SJSA1 (cell line): ENCODE measurements around the gene RAB11FIP3. TPM values are rescaled to one million over a fixed set of nuclear protein-coding genes. Genes with fewer than 3 reads are reported as not detected.
"Not testable (repeated sequence)": the region's sequence is repeated elsewhere in the genome, so short reads cannot be mapped to it uniquely, and the experiment has no call there.

Experiments used
- DNase-seq, 2 experiments: peaks; one replicate each; pipeline ENCODE4 v3.0.0-alpha.2; 2015 to 2020; ENCODE audit warnings: low spot score in 2 of 2, low read depth in 1 of 2
- H3K27ac ChIP-seq: fragments of 250-450 bp; sonication (Bioruptor Pico); 2 replicates; pipeline ENCODE4 v1.5.1; 2020; ENCODE audit warnings: mild to moderate bottlenecking, moderate library complexity
- H3K27me3 ChIP-seq: fragments of 250-450 bp; sonication (Bioruptor Pico); replicated peaks from 2 replicates; pipeline ENCODE4 v1.5.1; 2020; ENCODE audit warnings: mild to moderate bottlenecking, moderate library complexity
- H3K36me3 ChIP-seq: fragments of 250-450 bp; sonication (Bioruptor Pico); 2 replicates; pipeline ENCODE4 v1.5.1; 2020; ENCODE audit warnings: mild to moderate bottlenecking
- H3K4me1 ChIP-seq: fragments of 250-450 bp; sonication (Bioruptor Pico); replicated peaks from 2 replicates; pipeline ENCODE4 v1.6.1; 2021; ENCODE audit warnings: mild to moderate bottlenecking
- H3K4me3 ChIP-seq: fragments of 250-450 bp; sonication (Bioruptor Pico); 2 replicates; pipeline ENCODE4 v1.5.1; 2020; ENCODE audit warnings: mild to moderate bottlenecking
- H3K9me3 ChIP-seq: fragments of 250-450 bp; sonication (Bioruptor Pico); replicated peaks from 2 replicates; pipeline ENCODE4 v1.5.1; 2020; ENCODE audit warnings: mild to moderate bottlenecking
- total RNA-seq: library from RNA; depleted of rRNA; stranded (reverse); fragments of >200 nt; shearing (Covaris generic); gene quantifications from 2 replicates; pipeline ENCODE4 v1.2.3, GENCODE V29; 2014

RAB11FIP3 gene
- total RNA-seq, 1 experiment from 2014 or later: 21.1 TPM

DNA sequence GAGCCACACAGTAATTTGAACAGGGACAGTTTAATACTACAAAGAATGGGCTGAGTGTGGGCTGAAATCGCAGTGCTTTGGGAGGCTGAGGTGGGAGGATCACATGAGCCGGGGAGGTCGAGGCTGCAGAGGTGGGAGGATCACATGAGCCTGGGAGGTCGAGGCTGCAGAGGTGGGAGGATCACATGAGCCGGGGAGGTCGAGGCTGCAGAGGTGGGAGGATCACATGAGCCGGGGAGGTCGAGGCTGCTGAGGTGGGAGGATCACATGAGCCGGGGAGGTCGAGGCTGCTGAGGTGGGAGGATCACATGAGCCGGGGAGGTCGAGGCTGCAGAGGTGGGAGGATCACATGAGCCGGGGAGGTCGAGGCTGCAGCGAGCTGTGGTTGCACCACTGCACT lies 69.2 kb downstream of the RAB11FIP3 start:
- not testable (repeated sequence) for H3K4me1 ChIP-seq, DNase-seq, H3K4me3 ChIP-seq, H3K9me3 ChIP-seq, H3K27me3 ChIP-seq, H3K27ac ChIP-seq
- H3K36me3 ChIP-seq: peaks cover 11% of the 10 kb centered on the region

DNA sequence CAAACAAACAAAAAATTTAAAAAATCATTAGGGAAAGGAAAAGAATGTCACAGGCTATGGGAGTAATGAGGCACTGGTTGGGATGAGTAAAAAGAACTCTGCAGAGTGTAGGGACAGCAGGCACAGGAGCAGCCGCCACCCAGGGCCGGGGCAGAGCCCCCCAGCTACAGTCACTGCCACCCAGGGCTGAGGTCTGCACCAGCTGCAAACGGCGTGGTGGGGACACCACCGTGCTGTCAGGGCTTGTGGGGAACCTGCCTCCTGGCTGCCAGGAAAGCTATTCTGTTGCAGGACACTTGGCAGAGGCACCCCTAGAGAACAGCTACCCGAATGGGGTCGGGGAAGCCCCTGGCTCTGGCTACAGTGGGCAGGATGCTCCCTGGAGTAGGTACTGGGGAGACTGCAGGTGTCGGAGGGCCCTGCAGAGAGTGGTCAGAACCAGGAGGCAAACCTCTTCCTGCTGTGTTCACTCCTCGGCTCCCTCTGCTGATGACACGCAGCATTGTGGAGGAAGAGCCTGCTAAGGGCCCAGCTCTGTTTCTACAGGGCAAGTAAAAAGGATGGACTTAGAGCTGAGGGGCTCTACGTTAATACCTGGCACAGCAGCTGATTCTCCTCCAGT lies 69.8 kb downstream of the RAB11FIP3 start:
- H3K4me3 ChIP-seq: no peak overlapping the region
- peak in 1 of 2 experiments; percentile 24 for DNase-seq
- no peak overlapping the region for H3K27ac ChIP-seq
- no peaks in the 10 kb centered on the region for H3K9me3 ChIP-seq
- no peaks in the 10 kb centered on the region for H3K4me1 ChIP-seq
- H3K27me3 ChIP-seq: no peaks in the 10 kb centered on the region
- peaks cover 5% of the 10 kb centered on the region for H3K36me3 ChIP-seq

DNA sequence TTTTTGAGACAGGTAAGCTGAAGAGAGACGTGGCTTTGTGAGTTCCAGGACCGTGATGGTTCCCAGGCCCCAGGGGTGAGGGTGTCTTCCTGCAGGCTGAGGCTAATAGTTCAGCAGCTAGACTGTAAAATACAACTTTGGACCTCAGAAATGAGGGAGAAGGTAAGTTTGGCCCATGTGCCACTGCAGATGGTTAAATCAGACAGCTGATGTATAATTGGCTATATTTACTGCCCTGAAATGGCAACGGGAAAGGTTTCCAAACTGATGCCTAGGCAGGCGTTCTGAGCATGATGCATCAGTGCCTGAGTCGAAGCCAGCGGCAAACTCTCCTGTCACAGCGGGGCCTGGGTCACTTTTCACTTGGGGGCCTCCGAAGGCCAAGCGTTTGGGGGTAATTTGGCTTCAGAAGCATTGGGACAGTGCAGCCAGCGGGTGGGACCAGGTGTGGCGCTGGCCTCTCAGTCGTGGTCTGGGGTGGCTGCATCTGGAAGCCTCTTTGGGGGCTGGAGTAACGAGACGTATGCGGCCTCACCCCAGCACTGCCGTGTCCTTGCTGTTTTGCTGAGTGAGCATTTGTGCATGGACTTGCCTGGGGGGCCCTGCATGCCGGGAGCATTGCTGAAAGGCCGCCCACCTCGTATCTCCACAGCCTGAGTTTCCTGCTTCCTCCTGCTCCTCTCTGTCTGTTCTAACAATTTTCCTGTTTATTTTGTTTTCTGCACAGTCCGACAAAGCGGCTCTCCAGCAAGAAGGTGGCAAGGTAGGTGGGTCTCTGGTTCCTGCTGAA lies 70.8 kb downstream of the RAB11FIP3 start:
- Histone ChIP-seq H3K9me3 (no peaks in the 10 kb centered on the region), H3K27me3 (no peaks in the 10 kb centered on the region), H3K27ac (no peak overlapping the region), H3K4me3 (no peak overlapping the region), H3K4me1 (no peaks in the 10 kb centered on the region), H3K36me3 (peaks cover 4% of the 10 kb centered on the region; the same call in 1 of the 2 replicates)
- DNase-seq: no peak

DNA sequence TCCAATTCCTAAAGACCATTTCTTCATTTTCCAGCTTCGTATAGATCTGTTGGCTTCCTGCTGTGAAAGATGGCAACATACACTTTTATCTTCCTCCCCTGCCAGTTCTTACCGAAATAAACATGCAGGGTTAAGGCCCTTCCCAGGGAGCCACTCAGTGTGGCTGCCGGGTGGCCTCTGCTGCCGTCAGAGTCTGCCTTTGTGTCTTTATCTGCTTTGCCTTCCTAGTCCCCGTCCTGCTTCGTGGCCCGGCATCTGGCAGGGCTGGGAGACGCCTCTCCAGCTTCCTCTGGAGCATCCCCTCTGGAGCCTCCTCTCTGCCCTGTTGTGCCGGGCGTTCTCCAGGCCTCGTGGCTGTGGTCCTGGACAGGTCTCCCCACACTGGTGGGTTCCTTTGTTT lies 71.8 kb downstream of the RAB11FIP3 start:
- no peaks in the 10 kb centered on the region for H3K27me3 ChIP-seq
- H3K27ac ChIP-seq: no peak overlapping the region
- no peaks in the 10 kb centered on the region for H3K9me3 ChIP-seq
- no peak for DNase-seq
- no peak overlapping the region for H3K4me3 ChIP-seq
- no peaks in the 10 kb centered on the region for H3K36me3 ChIP-seq
- H3K4me1 ChIP-seq: no peaks in the 10 kb centered on the region

DNA sequence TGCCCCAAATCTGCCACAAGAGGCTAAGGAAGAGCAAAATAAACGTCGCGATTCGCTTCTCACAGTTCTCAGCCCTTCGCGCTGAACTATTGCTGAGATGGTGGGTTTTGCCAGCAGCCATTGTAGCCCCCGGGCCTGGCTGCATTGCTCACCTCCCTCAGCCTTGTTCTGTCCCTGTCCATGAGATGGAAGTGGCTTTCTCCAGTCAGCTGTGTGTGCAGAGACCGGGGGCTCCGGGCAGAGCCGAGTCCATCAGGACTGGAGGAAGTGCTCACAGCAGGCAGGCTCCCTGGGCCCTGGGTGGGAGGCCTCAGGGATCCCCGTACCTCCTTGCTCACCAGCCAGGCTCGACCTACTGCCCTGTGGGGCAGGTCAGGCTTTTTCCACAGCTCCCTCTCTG lies 74.5 kb downstream of the RAB11FIP3 start:
- Histone ChIP-seq H3K27me3 (no peaks in the 10 kb centered on the region), H3K36me3 (no peaks in the 10 kb centered on the region), H3K9me3 (no peaks in the 10 kb centered on the region), H3K27ac (no peak overlapping the region), H3K4me3 (no peak overlapping the region), H3K4me1 (no peaks in the 10 kb centered on the region)
- no peak for DNase-seq

DNA sequence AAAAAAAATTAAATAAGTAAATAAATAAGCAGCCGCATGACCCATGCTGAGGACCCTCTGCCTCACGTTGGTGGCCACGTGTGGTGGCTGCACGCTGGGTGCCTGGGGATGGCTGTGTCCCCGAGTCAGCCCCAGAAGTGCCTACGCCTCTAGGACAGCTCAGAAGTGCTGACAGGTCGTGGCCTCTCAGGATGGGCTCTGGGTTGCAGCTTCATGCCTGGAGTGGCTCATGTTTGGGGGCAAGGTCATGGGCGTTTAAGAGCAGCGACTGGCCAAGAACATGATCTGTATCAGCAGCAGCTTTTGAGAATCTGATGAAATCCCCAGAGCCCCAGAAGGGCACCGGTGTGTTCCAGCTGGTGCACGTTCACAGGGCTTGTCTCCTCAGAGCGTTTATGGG lies 75.3 kb downstream of the RAB11FIP3 start:
- H3K36me3 ChIP-seq: no peaks in the 10 kb centered on the region
- no peak overlapping the region for H3K27ac ChIP-seq
- no peaks in the 10 kb centered on the region for H3K9me3 ChIP-seq
- no peak for DNase-seq
- no peaks in the 10 kb centered on the region for H3K27me3 ChIP-seq
- H3K4me1 ChIP-seq: no peaks in the 10 kb centered on the region
- no peak overlapping the region for H3K4me3 ChIP-seq

DNA sequence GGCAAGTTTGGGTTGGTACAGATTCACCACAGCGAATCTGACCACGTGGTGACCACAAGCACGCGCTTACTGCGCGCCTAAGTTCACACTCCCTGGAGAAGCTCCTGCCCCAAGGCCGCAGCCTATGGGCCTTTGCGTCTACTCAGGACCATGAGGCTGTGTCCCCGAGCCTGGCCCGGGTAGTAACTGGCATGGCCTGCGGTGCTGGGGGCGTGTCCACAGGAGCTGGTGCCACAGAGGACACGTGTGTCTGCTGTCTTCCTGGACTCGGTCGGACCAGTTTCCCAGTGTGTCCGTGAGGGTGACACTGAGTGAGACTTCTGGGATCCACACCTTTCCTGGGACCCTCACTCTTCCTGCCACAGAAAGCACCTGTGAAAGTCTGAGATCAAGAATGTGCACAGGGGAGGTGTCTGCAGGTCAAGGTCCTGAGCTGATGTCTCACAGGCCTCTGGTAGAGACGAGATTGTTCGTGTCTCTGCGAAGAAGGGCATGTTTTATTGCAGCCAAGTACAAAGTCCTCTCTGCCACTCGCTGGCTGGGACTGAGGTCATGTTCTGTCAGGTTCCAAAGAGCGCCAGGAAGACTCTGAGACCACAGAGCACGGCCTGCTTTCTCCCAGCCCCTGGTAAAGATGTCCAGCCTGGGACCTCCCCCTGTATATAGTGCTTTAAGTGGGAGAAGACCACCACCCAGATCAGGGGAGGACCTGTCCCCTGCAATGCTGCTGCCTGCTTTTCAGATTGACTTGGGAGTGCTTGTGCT lies 76.9 kb downstream of the RAB11FIP3 start:
- Histone ChIP-seq H3K9me3 (no peaks in the 10 kb centered on the region), H3K36me3 (no peaks in the 10 kb centered on the region), H3K4me1 (no peaks in the 10 kb centered on the region), H3K4me3 (no peak overlapping the region), H3K27ac (no peak overlapping the region), H3K27me3 (no peaks in the 10 kb centered on the region)
- no peak for DNase-seq

DNA sequence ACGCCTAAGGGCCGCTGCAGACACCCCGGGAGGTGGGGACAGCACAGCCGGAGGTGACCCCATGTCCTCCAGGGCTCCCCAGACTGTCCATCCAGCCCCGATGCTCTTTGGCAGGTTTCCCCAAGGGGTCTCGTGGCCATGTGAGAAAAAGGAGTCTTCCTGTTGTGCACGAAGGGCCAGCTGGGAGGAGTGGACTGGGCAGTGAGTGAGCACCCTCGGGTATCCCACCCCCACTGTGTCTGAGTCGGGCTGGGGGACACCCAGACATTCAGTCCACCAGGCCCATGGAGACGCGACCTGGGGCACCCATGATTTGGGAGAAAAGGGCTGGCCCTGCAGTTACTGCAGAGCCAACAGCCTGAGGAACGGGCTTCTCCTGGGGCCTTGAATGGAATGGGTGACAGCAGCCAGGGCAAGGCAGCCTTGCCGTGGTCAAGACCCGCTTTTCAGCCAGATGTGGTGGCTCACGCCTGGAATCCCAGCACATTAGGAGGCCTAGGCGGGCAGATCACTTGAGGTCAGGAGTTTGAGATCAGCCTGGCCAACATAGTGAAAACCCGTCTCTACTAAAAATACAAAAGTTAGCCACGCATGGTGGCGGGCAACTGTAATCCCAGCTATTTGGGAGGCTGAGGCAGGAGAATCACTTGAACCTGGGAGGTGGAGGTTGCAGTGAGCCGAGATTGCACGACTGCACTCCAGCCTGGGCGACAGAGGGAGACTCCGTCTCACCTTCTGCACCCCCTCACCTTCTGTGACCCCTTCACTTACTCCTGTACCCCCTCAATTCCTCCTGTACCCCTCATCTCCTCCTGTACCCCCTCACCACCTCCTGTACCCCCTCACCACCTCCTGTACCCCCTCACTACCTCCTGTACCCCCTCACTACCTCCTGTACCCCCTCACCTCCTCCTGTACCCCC lies 78.0 kb downstream of the RAB11FIP3 start:
- Histone ChIP-seq H3K27ac (no peak overlapping the region), H3K27me3 (no peaks in the 10 kb centered on the region), H3K36me3 (no peaks in the 10 kb centered on the region), H3K9me3 (no peaks in the 10 kb centered on the region), H3K4me3 (no peak overlapping the region), H3K4me1 (no peaks in the 10 kb centered on the region)
- no peak for DNase-seq

DNA sequence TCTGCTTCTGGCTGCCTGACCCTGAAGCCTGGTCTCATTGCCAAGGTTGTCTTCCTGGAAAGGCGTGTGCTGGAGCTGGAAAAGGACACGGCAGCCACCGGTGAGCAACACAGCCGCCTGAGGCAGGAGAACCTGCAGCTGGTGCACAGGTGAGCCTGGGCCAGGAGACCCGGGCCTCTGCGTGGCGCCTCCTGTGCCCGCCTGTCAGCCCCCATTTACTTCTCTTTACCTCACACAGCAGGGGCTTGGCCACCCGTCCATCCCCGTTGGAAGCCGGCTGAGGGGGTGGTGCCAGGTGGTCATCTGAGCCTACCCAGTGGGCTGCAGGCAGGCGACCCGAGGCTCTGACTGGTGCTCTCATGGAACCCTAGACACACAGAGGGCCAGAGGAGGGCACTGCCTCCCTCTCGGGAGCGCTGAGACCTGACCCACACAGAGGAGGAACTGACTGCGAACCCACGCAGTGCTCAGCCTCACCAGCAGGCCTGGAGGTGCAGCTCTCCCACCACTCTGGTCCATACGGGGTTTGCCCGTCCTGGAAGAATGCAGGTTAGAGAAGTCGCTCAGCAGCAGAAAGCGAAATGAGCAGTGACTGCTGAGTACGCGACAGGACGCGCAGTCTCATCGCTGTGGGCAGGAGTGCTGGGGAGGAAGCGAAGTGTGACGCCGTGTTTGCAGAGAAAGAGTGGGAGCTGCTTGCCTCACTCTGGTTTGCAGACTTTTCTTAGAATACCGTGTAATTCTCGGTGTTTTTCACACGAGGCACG lies 80.2 kb downstream of the RAB11FIP3 start:
- no peak overlapping the region for H3K27ac ChIP-seq
- H3K4me3 ChIP-seq: no peak overlapping the region
- H3K27me3 ChIP-seq: no peaks in the 10 kb centered on the region
- no peak for DNase-seq
- H3K36me3 ChIP-seq: no peaks in the 10 kb centered on the region
- no peaks in the 10 kb centered on the region for H3K4me1 ChIP-seq
- H3K9me3 ChIP-seq: no peaks in the 10 kb centered on the region

DNA sequence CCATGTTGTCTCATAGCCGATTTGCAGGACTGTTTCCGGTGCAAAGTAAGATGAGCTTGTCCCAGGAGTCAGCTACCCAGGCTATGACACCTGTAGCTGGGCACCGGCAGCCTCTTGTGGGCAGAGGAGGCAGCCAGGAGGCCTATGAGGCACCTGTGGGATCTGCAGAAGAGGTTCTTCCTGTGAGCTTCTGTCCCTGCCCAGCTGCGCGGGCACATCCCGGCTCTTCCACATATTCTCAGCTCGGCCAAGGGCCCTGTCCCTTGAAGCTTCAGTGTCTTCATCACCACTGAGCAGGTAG lies 80.7 kb downstream of the RAB11FIP3 start:
- no peaks in the 10 kb centered on the region for H3K36me3 ChIP-seq
- DNase-seq: no peak
- no peaks in the 10 kb centered on the region for H3K27me3 ChIP-seq
- no peak overlapping the region for H3K4me3 ChIP-seq
- no peaks in the 10 kb centered on the region for H3K9me3 ChIP-seq
- H3K4me1 ChIP-seq: no peaks in the 10 kb centered on the region
- H3K27ac ChIP-seq: no peak overlapping the region

DNA sequence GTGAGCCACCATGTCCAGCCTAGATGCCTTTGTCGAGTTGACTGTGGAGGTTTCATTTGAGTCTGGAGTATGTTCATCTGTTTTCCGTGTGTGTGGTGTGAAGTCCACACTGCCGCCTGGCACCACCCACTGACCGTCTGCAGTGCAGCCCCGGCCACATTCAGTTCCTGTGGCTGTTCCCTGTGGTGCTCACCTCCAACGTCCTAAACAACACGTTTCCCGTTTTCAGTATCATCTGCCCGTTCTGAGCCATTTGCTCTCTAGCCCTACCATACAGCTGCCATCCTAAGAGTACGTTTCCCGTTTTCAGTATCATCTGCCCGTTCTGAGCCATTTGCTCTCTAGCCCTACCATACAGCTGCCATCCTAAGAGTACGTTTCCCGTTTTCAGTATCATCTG lies 82.1 kb downstream of the RAB11FIP3 start:
- not testable (repeated sequence) for H3K9me3 ChIP-seq, H3K27me3 ChIP-seq, H3K4me1 ChIP-seq, H3K36me3 ChIP-seq, H3K27ac ChIP-seq, DNase-seq, H3K4me3 ChIP-seq

DNA sequence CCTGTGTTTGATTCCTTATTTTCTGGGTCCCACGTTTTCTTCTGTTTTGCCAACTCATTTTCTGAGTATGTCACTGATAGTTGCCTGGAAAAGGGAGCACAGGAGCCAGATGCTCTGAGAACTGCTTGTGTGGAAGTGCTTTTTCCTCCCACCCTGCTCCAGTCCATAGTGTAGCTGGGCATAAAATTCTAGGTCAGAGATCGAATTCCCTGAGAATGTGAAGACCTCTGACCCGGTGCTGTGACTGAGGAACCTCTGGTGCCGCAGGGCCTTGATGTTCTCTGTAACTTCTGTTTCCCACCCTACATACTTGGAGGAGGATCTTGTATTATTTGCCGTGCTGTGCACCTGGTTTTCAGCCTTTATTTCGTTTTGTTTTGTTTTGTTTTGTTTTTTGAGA lies 82.5 kb downstream of the RAB11FIP3 start:
- H3K4me3 ChIP-seq: no peak overlapping the region
- no peaks in the 10 kb centered on the region for H3K36me3 ChIP-seq
- DNase-seq: no peak

More for the DNA sequence above, 82.5 kb downstream of the RAB11FIP3 start:
- Histone ChIP-seq H3K27me3 (no peaks in the 10 kb centered on the region), H3K9me3 (no peaks in the 10 kb centered on the region), H3K27ac (no peak overlapping the region), H3K4me1 (no peaks in the 10 kb centered on the region)
